Ascending aorta (tissue), 2 donors: ENCODE results near the gene CYBB. TPM values are rescaled to one million over a fixed set of nuclear protein-coding genes. Genes with fewer than 3 reads are reported as not detected.

Source experiments
- DNase-seq, 2 donors: peaks; one replicate each; pipeline ENCODE4 v3.0.0-alpha.2; 2019; ENCODE audit warnings: low spot score in 2 of 2
- H3K27ac ChIP-seq, 2 donors: fragments of 200-600 bp; sonication (generic); one replicate each; pipeline ENCODE4 v1.5.1; 2016 to 2017; ENCODE audit warnings: mild to moderate bottlenecking in 1 of 2
- H3K27me3 ChIP-seq: fragments of 200-600 bp; sonication (generic); one replicate; pipeline ENCODE4 v1.5.1; 2017
- H3K36me3 ChIP-seq, 2 donors: fragments of 200-600 bp; sonication (generic); one replicate each; pipeline ENCODE4 v1.5.1; 2016
- H3K4me1 ChIP-seq, 2 donors: fragments of 200-600 bp; sonication (generic); one replicate each; pipeline ENCODE4 v1.5.1; 2016 to 2017; ENCODE audit warnings: mild to moderate bottlenecking in 1 of 2
- H3K4me3 ChIP-seq, 2 donors: fragments of 200-600 bp; sonication (generic); one replicate each; pipeline ENCODE4 v1.5.1; 2016 to 2017; ENCODE audit warnings: mild to moderate bottlenecking in 1 of 2
- H3K9me3 ChIP-seq, 2 donors: fragments of 200-600 bp; sonication (generic); one replicate each; pipeline ENCODE4 v1.5.1; 2016
- intact Hi-C: fragments of 100-400 bp; cut with DNase I; formaldehyde crosslinking; loops from one replicate; pipeline ENCODE4 v1.15.1; 2023
- total RNA-seq: library from RNA; depleted of rRNA; stranded (reverse); fragments of >200 nt; gene quantifications from one replicate; pipeline ENCODE4 v1.1.0, GENCODE V29; 2016
- TF ChIP-seq, protein P1 (sequence below), 3 experiments: fragments of 200-600 bp in 2 of 3; fragments of 450-650 bp in 1 of 3; sonication (generic) in 2 of 3; IDR thresholded peaks; one replicate each; pipeline ENCODE4 v1.5.1; 2016 to 2019; ENCODE audit warnings: antibody characterized with exemption in 3 of 3, mild to moderate bottlenecking in 1 of 3, moderate library complexity in 1 of 3

The CYBB gene
- total RNA-seq, 1 donor from 2014 or later: 19.7 TPM

DNA sequence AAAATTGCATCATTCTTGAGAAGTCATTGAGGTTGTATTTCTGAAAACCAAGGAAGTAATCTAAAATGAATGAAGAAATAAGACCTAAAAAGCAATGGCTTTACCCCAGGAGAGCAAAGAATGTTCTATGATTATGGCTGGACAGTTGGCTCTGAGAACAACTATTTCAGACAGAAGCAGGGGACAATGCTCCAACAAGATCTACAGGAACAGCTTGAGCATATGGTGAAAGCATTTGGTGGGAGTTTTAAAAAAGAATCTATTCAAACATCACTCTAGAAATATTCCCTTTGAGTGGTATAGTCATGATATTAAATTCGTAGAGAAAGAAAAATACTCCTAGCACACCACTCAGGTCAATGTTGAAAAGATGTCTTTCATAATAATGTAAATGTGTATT is 40.8 kb downstream of the CYBB start:
- intact Hi-C loops: no loop called here
- Histone ChIP-seq H3K27me3 (no peaks in the 10 kb centered on the region), H3K4me1 (no peaks in the 10 kb centered on the region), H3K27ac (no peak overlapping the region), H3K9me3 (no peaks in the 10 kb centered on the region), H3K4me3 (no peak overlapping the region), H3K36me3 (no peaks in the 10 kb centered on the region)
- TF ChIP-seq, protein P1, sequence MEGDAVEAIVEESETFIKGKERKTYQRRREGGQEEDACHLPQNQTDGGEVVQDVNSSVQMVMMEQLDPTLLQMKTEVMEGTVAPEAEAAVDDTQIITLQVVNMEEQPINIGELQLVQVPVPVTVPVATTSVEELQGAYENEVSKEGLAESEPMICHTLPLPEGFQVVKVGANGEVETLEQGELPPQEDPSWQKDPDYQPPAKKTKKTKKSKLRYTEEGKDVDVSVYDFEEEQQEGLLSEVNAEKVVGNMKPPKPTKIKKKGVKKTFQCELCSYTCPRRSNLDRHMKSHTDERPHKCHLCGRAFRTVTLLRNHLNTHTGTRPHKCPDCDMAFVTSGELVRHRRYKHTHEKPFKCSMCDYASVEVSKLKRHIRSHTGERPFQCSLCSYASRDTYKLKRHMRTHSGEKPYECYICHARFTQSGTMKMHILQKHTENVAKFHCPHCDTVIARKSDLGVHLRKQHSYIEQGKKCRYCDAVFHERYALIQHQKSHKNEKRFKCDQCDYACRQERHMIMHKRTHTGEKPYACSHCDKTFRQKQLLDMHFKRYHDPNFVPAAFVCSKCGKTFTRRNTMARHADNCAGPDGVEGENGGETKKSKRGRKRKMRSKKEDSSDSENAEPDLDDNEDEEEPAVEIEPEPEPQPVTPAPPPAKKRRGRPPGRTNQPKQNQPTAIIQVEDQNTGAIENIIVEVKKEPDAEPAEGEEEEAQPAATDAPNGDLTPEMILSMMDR (IDR thresholded peaks at IDR 0.05): no peak
- DNase-seq: no peak

DNA sequence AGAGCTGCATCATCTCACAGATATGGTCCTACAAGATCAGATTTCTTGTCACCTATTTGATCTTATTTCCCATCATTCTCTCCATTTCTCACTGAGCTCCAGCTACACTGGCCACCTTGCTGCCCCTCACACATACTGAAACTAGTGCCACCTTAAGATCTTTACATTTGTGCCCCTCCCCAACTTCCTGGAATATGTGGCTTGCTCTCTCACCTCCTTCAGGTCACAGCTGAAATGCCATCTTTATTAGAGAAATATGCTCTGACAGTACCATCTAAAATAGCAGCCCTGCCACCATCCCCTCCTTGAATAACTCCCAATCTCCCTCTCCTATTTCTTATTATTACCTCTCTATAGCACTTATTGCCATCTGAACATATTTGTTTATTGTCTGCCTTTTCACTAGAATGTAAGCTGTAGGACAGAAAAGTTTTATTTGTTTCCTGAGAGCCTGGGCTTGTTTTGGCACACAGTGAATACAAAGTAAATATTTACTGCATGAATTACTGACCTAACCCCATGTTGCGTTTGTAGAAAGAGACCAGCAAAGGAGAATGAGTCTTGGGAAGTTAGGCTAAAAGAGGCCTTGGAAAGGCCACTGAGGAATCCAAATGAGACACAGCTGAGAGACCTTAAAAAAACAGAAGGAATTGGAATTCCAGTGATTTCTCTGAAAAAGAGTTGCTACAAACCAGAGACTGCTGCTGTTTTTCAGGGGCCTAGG is 44.8 kb downstream of the CYBB start:
- no peaks in the 10 kb centered on the region for H3K27me3 ChIP-seq
- H3K9me3 ChIP-seq: no peaks in the 10 kb centered on the region
- H3K4me3 ChIP-seq: no peak overlapping the region
- DNase-seq: no peak
- H3K36me3 ChIP-seq: no peaks in the 10 kb centered on the region
- H3K27ac ChIP-seq: no peak overlapping the region
- no peaks in the 10 kb centered on the region for H3K4me1 ChIP-seq
- TF ChIP-seq, protein P1 (IDR thresholded peaks at IDR 0.05): no peak
- intact Hi-C loops: loop anchor here (1.0 to 5.0 kb wide), 3 partner anchors 77 to 315 kb away; partner anchors contain the start of gene LANCL3

DNA sequence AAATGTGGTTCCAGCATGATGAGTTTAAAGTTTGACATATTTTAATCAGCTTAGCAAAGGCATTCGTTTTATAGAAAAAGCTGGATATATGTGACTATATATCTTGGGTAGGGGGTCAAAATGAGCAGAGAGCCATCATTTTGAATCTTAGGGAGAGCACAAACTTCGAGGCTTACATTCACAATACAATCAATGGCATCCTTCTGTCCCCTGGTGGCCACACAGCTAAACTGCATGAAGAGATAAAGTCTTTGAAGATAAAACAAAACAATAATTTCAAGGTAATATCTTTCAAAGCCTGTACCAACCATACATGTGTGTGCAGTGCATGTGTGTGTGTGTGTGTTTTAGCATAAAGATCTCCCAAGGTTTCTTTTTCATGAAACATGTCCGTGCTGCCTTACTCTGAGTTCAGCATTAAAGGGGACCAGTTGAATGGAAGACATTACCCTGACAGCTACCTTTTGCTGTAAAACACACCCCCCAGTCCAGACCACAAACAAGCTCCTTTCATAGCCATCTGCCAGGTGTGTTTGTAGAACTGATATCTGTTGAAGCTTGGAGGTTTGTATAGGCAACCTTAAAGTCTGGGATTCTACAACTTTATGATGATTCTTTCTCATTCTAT is 45.5 kb downstream of the CYBB start:
- Histone ChIP-seq H3K27ac (no peak overlapping the region), H3K4me1 (no peaks in the 10 kb centered on the region), H3K9me3 (no peaks in the 10 kb centered on the region), H3K36me3 (no peaks in the 10 kb centered on the region), H3K27me3 (no peaks in the 10 kb centered on the region), H3K4me3 (no peak overlapping the region)
- intact Hi-C loops: loop anchor here (1.0 to 5.0 kb wide), 3 partner anchors 78 to 316 kb away; partner anchors contain the start of gene LANCL3
- TF ChIP-seq, protein P1 (IDR thresholded peaks at IDR 0.05): peak; percentile 74 to 83 (median 81)
- peak in 1 of 2 donors; percentile 68 for DNase-seq

DNA sequence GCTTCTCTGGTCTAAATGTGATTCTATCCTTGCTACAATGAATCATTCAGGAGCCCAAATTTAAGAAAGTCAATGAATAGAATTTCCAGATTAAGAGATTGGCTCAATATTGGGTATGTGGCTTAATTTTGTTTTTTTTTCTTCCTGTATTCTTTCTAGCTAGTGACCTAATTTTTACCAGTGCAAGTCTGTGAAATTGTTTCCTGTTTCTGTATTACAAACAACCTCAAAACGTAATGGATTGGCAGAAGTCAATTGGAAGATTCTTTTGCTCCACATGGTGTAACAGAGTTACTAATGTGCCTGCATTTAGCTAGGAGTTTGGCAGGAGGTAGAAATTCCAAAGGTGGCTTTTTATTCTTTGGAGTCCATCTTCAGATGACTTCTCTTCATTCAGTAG is 49.9 kb downstream of the CYBB start:
- Histone ChIP-seq H3K4me3 (no peak overlapping the region), H3K27me3 (no peaks in the 10 kb centered on the region), H3K9me3 (no peaks in the 10 kb centered on the region), H3K36me3 (no peaks in the 10 kb centered on the region), H3K27ac (no peak overlapping the region), H3K4me1 (no peaks in the 10 kb centered on the region)
- no peak for DNase-seq
- TF ChIP-seq, protein P1 (IDR thresholded peaks at IDR 0.05): no peak
- intact Hi-C loops: loop anchor here (5.0 kb wide), 2 partner anchors 82 to 257 kb away; partner anchors contain the start of gene LANCL3

DNA sequence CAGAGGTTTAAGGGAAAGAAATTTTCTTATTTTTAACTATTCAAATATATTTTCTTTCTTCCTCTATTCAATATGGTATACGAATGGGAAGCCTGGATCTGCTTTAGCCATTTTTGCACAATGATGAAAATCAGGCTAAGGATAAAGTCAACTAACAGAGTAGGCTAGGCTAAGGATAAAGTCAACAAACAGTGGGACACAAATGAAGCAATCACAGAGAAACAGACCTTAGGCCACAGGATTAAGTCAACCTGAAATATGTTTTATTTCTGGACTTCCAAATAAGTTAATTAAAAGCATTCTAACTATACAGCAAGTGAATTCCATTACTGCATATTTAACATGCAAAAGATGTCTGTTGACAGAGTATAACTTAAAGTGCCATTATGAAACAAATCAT is 50.5 kb downstream of the CYBB start:
- TF ChIP-seq, protein P1 (IDR thresholded peaks at IDR 0.05): no peak
- Histone ChIP-seq H3K36me3 (no peaks in the 10 kb centered on the region), H3K4me1 (no peaks in the 10 kb centered on the region), H3K9me3 (no peaks in the 10 kb centered on the region), H3K4me3 (no peak overlapping the region), H3K27ac (no peak overlapping the region), H3K27me3 (no peaks in the 10 kb centered on the region)
- intact Hi-C loops: no loop called here
- no peak for DNase-seq
